Stomach (tissue), 9 donors: ENCODE results near the gene PPP1R37. TPM values are rescaled to one million over a fixed set of nuclear protein-coding genes. Genes with fewer than 3 reads are reported as not detected.
A peak's percentile ranks its signal among the peaks of the same experiment; 100 is the strongest.

Experiments used
- DNase-seq, 2 donors: peaks; one replicate each; pipeline versions ENCODE4 v3.0.0 to v3.0.0-alpha.2; 2013 to 2019
- H3K27ac ChIP-seq, 5 donors: fragments of 200-600 bp in 4 of 5; sonication (generic) in 4 of 5; one replicate each; pipeline ENCODE4 v1.5.1; 2013 to 2019; ENCODE audit warnings: mild to moderate bottlenecking in 1 of 5, moderate library complexity in 1 of 5
- H3K27me3 ChIP-seq, 3 donors: fragments of 200-600 bp; sonication (generic); one replicate each; pipeline ENCODE4 v1.5.1; 2017 to 2019; ENCODE audit warnings: mixed run types in 1 of 3
- H3K36me3 ChIP-seq, 4 donors: fragments of 200-600 bp; sonication (generic); 1 replicate in 3 of 4; 2 replicates in 1 of 4; pipeline ENCODE4 v1.5.1; 2016 to 2019
- H3K4me1 ChIP-seq, 4 donors: fragments of 200-600 bp; sonication (generic); one replicate each; pipeline ENCODE4 v1.5.1; 2016 to 2019
- H3K4me3 ChIP-seq, 4 donors: fragments of 200-600 bp; sonication (generic) in 3 of 4; one replicate each; pipeline ENCODE4 v1.5.1; 2016 to 2019; ENCODE audit warnings: mild to moderate bottlenecking in 1 of 4
- H3K9me3 ChIP-seq, 4 donors: fragments of 200-600 bp; sonication (generic); one replicate each; pipeline ENCODE4 v1.5.1; 2016 to 2019
- CTCF ChIP-seq, 7 experiments: fragments of 450-650 bp in 4 of 7; fragments of 200-600 bp in 3 of 7; sonication (generic) in 3 of 7; IDR thresholded peaks; one replicate each; pipeline ENCODE4 v1.5.1; 2016 to 2019; ENCODE audit warnings: antibody characterized with exemption in 7 of 7, control low read depth in 2 of 7, mild to moderate bottlenecking in 1 of 7
- EP300 ChIP-seq: sonication (generic); formaldehyde crosslinking; IDR thresholded peaks from one replicate; pipeline ENCODE4 v1.6.1; 2017; ENCODE audit warnings: antibody characterized with exemption
- POLR2A ChIP-seq, 4 donors: fragments of 450-650 bp; IDR thresholded peaks; one replicate each; pipeline ENCODE4 v1.6.1; 2016; ENCODE audit warnings: antibody characterized with exemption in 4 of 4, control low read depth in 2 of 4, mild to moderate bottlenecking in 1 of 4, moderate library complexity in 1 of 4
- POLR2AphosphoS5 ChIP-seq, 3 donors: sonication (generic); formaldehyde crosslinking; IDR thresholded peaks; one replicate each; pipeline ENCODE4 v1.6.1; 2016; ENCODE audit warnings: antibody characterized with exemption in 3 of 3
- WGBS, 5 donors: extraction: QIAGEN DNeasy Blood & Tissue Kit in 3 of 5; methylation state at CpG; one replicate each; pipeline versions ENCODE4 v1.1.5 to v1.1.7; 2013 to 2018; 5-methylcytosine and 5-hydroxymethylcytosine counted together
- intact Hi-C: fragments of 100-400 bp; cut with DNase I; formaldehyde crosslinking; loops from one replicate; pipeline ENCODE4 v1.15.1; 2023; ENCODE audit warnings: low total_unique reads
- polyA plus RNA-seq, 3 donors: library from polyadenylated mRNA; stranded (reverse); fragments of 200-250 nt; gene quantifications; one replicate each; pipeline ENCODE4 v1.2.3, GENCODE V29; 2013
- total RNA-seq, 5 donors: library from RNA; depleted of rRNA; stranded (reverse); fragments of >200 nt; gene quantifications; one replicate each; pipeline versions ENCODE4 v1.1.0 to v1.2.3, GENCODE V29; 2014 to 2016
- donor health status: healthy with polysubstance abuse.
- donor health status: Bipolar disorder and iron deficiency.
- donor health status: healthy.

The PPP1R37 gene
- total and polyA plus RNA-seq, 8 donors: 25.7 to 268 (median 53.9) TPM

- H3K27ac ChIP-seq: no peak overlapping the region
- 94 to 98% (median 95%) methylated on average over 17 to 33 of the region's 33 CpGs for WGBS, 5 donors
- DNase-seq: no peak
- H3K36me3 ChIP-seq: peaks cover 36 to 75% (median 70%) of the 10 kb centered on the region in 4 donors
- intact Hi-C loops: no loop called here
- no peaks in the 10 kb centered on the region for H3K9me3 ChIP-seq
- no peaks in the 10 kb centered on the region for H3K27me3 ChIP-seq
- TF ChIP-seq CTCF (IDR thresholded peaks at IDR 0.05): no peak
- TF ChIP-seq EP300: no peak
- no peak for TF ChIP-seq POLR2A (IDR thresholded peaks at IDR 0.05)
- TF ChIP-seq POLR2AphosphoS5 (IDR thresholded peaks at IDR 0.05): no peak
- no peak overlapping the region for H3K4me3 ChIP-seq
- H3K4me1 ChIP-seq: peaks cover 0 to 15% (median 12%) of the 10 kb centered on the region in 4 donors
These were observed 49.2 kb downstream of the PPP1R37 start for GRCh38 chr19:45142016-45142725.

GRCh38 chr19:45142726-45143110 lies 49.7 kb downstream of the PPP1R37 start:
- WGBS, 5 donors: 71 to 89% (median 82%) methylated on average over 9 of the region's 9 CpGs
- Histone ChIP-seq H3K9me3 (no peaks in the 10 kb centered on the region), H3K27me3 (no peaks in the 10 kb centered on the region), H3K4me1 (peaks cover 0 to 9% (median 6%) of the 10 kb centered on the region in 4 donors), H3K36me3 (peaks cover 40 to 81% (median 76%) of the 10 kb centered on the region in 4 donors), H3K4me3 (no peak overlapping the region), H3K27ac (no peak overlapping the region)
- intact Hi-C loops: no loop called here
- TF ChIP-seq EP300 (no peak), CTCF (IDR thresholded peaks at IDR 0.05) (no peak), POLR2AphosphoS5 (IDR thresholded peaks at IDR 0.05) (no peak), POLR2A (IDR thresholded peaks at IDR 0.05) (no peak)
- peak in 1 of 2 donors; percentile 62 for DNase-seq

- no peak for TF ChIP-seq CTCF (IDR thresholded peaks at IDR 0.05)
- no peak for TF ChIP-seq POLR2AphosphoS5 (IDR thresholded peaks at IDR 0.05)
- no peak for TF ChIP-seq POLR2A (IDR thresholded peaks at IDR 0.05)
- no peak for TF ChIP-seq EP300
- peaks cover 41 to 93% (median 82%) of the 10 kb centered on the region in 4 donors for H3K36me3 ChIP-seq
- 90 to 97% (median 95%) methylated on average over 37 to 53 of the region's 53 CpGs for WGBS, 5 donors
These were observed 51.7 kb downstream of the PPP1R37 start for GRCh38 chr19:45144431-45145269.

DNA sequence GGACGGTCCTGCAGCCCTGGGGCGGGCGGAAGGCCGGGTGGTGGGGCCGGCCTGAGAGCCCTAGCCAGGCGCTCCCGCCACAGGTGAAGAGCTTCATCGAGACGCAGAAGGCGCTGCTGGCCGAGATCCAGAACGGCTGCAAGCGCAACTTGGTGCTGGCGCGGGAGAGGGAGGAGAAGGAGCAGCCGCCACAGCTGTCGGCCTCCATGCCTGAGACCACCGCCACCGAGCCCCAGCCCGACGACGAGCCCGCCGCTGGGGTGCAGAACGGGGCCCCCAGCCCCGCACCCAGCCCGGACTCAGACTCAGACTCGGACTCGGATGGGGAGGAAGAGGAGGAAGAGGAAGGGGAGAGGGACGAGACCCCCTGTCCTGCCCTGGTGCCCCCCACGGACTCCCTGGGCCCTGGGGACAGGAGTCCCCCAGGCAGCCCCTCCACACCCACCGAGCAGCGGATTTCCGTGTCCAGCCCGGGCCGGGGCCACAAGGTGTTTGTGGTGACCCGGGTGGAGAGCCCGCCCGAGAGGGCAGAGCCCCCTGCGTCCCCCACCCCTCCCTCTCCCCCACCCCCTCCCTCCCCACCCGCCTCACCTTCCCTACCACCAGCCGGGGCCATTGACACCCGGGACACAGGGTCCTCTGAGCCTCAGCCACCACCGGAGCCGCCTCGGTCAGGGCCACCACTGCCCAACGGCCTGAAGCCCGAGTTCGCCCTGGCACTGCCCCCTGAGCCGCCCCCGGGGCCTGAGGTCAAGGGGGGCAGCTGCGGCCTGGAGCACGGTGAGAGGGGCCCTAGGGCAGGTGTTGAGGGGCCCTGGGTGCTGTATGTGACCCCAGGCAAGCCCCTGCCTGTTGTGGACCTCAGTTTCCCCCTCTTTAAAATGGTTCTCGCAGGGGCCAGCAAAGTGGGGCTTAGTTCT lies 52.6 kb downstream of the PPP1R37 start:
- WGBS, 5 donors: 86 to 95% (median 92%) methylated on average over 30 to 54 of the region's 54 CpGs
- Histone ChIP-seq H3K27ac (no peak overlapping the region), H3K36me3 (peaks cover 41 to 89% (median 76%) of the 10 kb centered on the region in 4 donors), H3K4me1 (no peaks in the 10 kb centered on the region), H3K27me3 (peaks cover 0 to 5% (median 0%) of the 10 kb centered on the region in 3 donors), H3K9me3 (no peaks in the 10 kb centered on the region), H3K4me3 (no peak overlapping the region)
- intact Hi-C loops: no loop called here
- TF ChIP-seq POLR2AphosphoS5 (IDR thresholded peaks at IDR 0.05) (no peak), CTCF (IDR thresholded peaks at IDR 0.05) (no peak), EP300 (no peak), POLR2A (IDR thresholded peaks at IDR 0.05) (no peak)
- no peak for DNase-seq

More at GRCh38 chr19:45144431-45145269, 51.7 kb downstream of the PPP1R37 start:
- Histone ChIP-seq H3K4me1 (no peaks in the 10 kb centered on the region), H3K9me3 (no peaks in the 10 kb centered on the region), H3K27ac (no peak overlapping the region), H3K27me3 (no peaks in the 10 kb centered on the region), H3K4me3 (no peak overlapping the region)
- no peak for DNase-seq
- intact Hi-C loops: no loop called here
